ENCODE results near the gene ARL8B. TPM values are rescaled to one million over a fixed set of nuclear protein-coding genes. Genes with fewer than 3 reads are reported as not detected.

The ARL8B gene
- polyA plus RNA-seq, 1 of the 3 experiments (the other 2 are of a cell fraction) = 21.9 TPM

GRCh38 chr3:5123937-5124336, 1.8 kb downstream of the ARL8B start:
- Histone ChIP-seq H3K36me3 (replicated peaks in 1 of 2; ENCODE audit: control insufficient read depth in 1 of 2, insufficient read depth in 2 of 2, low read length in 1 of 2) (peaks cover 3 to 10% of the 10 kb centered on the region in 2 experiments), H3K4me2 (peak overlapping the region; percentile 82), H3K27me3 (ENCODE audit: insufficient read depth) (no peaks in the 10 kb centered on the region), H3K4me1 (ENCODE audit: control insufficient read depth in 1 of 2, insufficient read depth in 2 of 2, low read depth in 1 of 2, low read length in 1 of 2) (peaks cover 7 to 8% of the 10 kb centered on the region in 2 experiments; a peak in 3 of 4 replicates), H3K79me2 (ENCODE audit: insufficient read depth) (peaks cover 69% of the 10 kb centered on the region), H3K9me2 (no peaks in the 10 kb centered on the region), H3K27ac (ENCODE audit: low read depth in 2 of 2, low read length in 1 of 2) (peak overlapping the region in 1 of 2 experiments; percentile 84; a peak in 1 of 4 replicates), H2AFZ (ENCODE audit: low read depth) (no peak overlapping the region), H4K20me1 (ENCODE audit: insufficient read depth) (peaks cover 62% of the 10 kb centered on the region), H3K9me3 (no peaks in the 10 kb centered on the region), H3K9ac (no peak overlapping the region), H3K4me3 (ENCODE audit: low read depth in 2 of 2, low read length in 1 of 2) (no peak overlapping the region), H3F3A (replicated peaks; ENCODE audit: insufficient read depth) (no peaks in the 10 kb centered on the region)
- CTCF ChIA-PET = interaction anchor here (1.3 to 2.4 kb wide), 2 partner anchors 9 to 28 kb away, joined by 4 to 7 read pairs; no protein-coding TSS in a partner anchor
- POLR2A ChIA-PET = no interaction called here
- no peak for DNase-seq
- TF ChIP-seq YY1 (IDR thresholded peaks at IDR 0.05; ENCODE audit: low read depth) (no peak), CTCF (IDR thresholded peaks at IDR 0.05) (no peak), JUND (IDR thresholded peaks at IDR 0.05) (no peak), CHD2 (IDR thresholded peaks at IDR 0.05; ENCODE audit: low read length, partially characterized antibody) (no peak)
- 88% methylated on average over 12 of the region's 12 CpGs for WGBS (ENCODE audit: low lambda C conversion rate)

GRCh38 chr3:5126586-5126985, 4.5 kb downstream of the ARL8B start:
- Histone ChIP-seq H2AFZ (ENCODE audit: low read depth) (no peak overlapping the region), H3K36me3 (replicated peaks in 1 of 2; ENCODE audit: control insufficient read depth in 1 of 2, insufficient read depth in 2 of 2, low read length in 1 of 2) (peaks cover 3 to 10% of the 10 kb centered on the region in 2 experiments), H3K4me1 (ENCODE audit: control insufficient read depth in 1 of 2, insufficient read depth in 2 of 2, low read depth in 1 of 2, low read length in 1 of 2) (peaks cover 7 to 8% of the 10 kb centered on the region in 2 experiments; a peak in 3 of 4 replicates), H3K79me2 (ENCODE audit: insufficient read depth) (peaks cover 95% of the 10 kb centered on the region), H4K20me1 (ENCODE audit: insufficient read depth) (peaks cover 69% of the 10 kb centered on the region), H3K9me2 (no peaks in the 10 kb centered on the region), H3K27me3 (ENCODE audit: insufficient read depth) (no peaks in the 10 kb centered on the region), H3F3A (replicated peaks; ENCODE audit: insufficient read depth) (no peaks in the 10 kb centered on the region), H3K4me3 (ENCODE audit: low read depth in 2 of 2, low read length in 1 of 2) (no peak overlapping the region), H3K9ac (no peak overlapping the region), H3K27ac (ENCODE audit: low read depth in 2 of 2, low read length in 1 of 2) (no peak overlapping the region), H3K4me2 (no peak overlapping the region), H3K9me3 (no peaks in the 10 kb centered on the region)
- TF ChIP-seq PBX3 (IDR thresholded peaks at IDR 0.05) (peak; percentile 11; the same call in 1 of the 2 replicates), YY1 (IDR thresholded peaks at IDR 0.05; ENCODE audit: low read depth) (no peak)
- POLR2A ChIA-PET = no interaction called here
- no peak for DNase-seq
- CTCF ChIA-PET = no interaction called here

- H3K36me3 ChIP-seq (replicated peaks in 1 of 2; ENCODE audit: control insufficient read depth in 1 of 2, insufficient read depth in 2 of 2, low read length in 1 of 2) = peaks cover 3 to 10% of the 10 kb centered on the region in 2 experiments
- TF ChIP-seq POLR2AphosphoS5 (IDR thresholded peaks at IDR 0.05; ENCODE audit: low read depth, low read length) = no peak
- TF ChIP-seq CTCF (IDR thresholded peaks at IDR 0.05) = no peak
- no peak for TF ChIP-seq YY1 (IDR thresholded peaks at IDR 0.05; ENCODE audit: low read depth)
- no peak for TF ChIP-seq JUND (IDR thresholded peaks at IDR 0.05)
- no peak for TF ChIP-seq MEF2A (IDR thresholded peaks at IDR 0.05; ENCODE audit: borderline replicate concordance, low read depth)
- TF ChIP-seq MXI1 (IDR thresholded peaks at IDR 0.05; ENCODE audit: low read depth, low read length) = no peak
- TF ChIP-seq SMC3 (IDR thresholded peaks at IDR 0.05; ENCODE audit: low read depth, low read length) = no peak
- no peak for TF ChIP-seq USF2 (IDR thresholded peaks at IDR 0.05; ENCODE audit: borderline replicate concordance, low read depth, low read length)
- no peak for DNase-seq
- H3F3A ChIP-seq (replicated peaks; ENCODE audit: insufficient read depth) = no peaks in the 10 kb centered on the region
- no peak overlapping the region for H3K27ac ChIP-seq (ENCODE audit: low read depth in 2 of 2, low read length in 1 of 2)
- CTCF ChIA-PET = no interaction called here
- no peak overlapping the region for H3K4me2 ChIP-seq
- H3K4me1 ChIP-seq (ENCODE audit: control insufficient read depth in 1 of 2, insufficient read depth in 2 of 2, low read depth in 1 of 2, low read length in 1 of 2) = peaks cover 2 to 8% of the 10 kb centered on the region in 2 experiments; a peak in 2 of 4 replicates
- POLR2A ChIA-PET = no interaction called here
- 100% methylated on average over 2 of the region's 2 CpGs for WGBS (ENCODE audit: low lambda C conversion rate)
- H3K4me3 ChIP-seq (ENCODE audit: low read depth in 2 of 2, low read length in 1 of 2) = no peak overlapping the region
- no peak overlapping the region for H3K9ac ChIP-seq
- peaks cover 100% of the 10 kb centered on the region for H3K79me2 ChIP-seq (ENCODE audit: insufficient read depth)
- no peaks in the 10 kb centered on the region for H3K9me3 ChIP-seq
- H2AFZ ChIP-seq (ENCODE audit: low read depth) = no peak overlapping the region
- H3K9me2 ChIP-seq = no peaks in the 10 kb centered on the region
- H4K20me1 ChIP-seq (ENCODE audit: insufficient read depth) = peaks cover 75% of the 10 kb centered on the region
- H3K27me3 ChIP-seq (ENCODE audit: insufficient read depth) = no peaks in the 10 kb centered on the region
Observed at GRCh38 chr3:5128849-5129248, 6.8 kb downstream of the ARL8B start.
